ENCODE data around the gene VTI1A.

VTI1A gene

GRCh38 chr10:112634096-112634830, 187.2 kb downstream of the VTI1A start:
- Histone ChIP-seq H3K9me3 (ENCODE audit: insufficient read depth, low read depth, low read length) (no peaks in the 10 kb centered on the region), H3F3A (ENCODE audit: low read depth) (no peaks in the 10 kb centered on the region), H3K4me3 (ENCODE audit: low read length, poor library complexity, severe bottlenecking) (no peak overlapping the region), H3K79me2 (ENCODE audit: insufficient read depth, low read length) (no peaks in the 10 kb centered on the region), H2AFZ (ENCODE audit: low read length) (no peak overlapping the region), H3K36me3 (ENCODE audit: insufficient read depth, low read length) (no peaks in the 10 kb centered on the region), H3K9me2 (replicated peaks; ENCODE audit: low read depth, low read length) (no peaks in the 10 kb centered on the region), H3K4me1 (ENCODE audit: insufficient read depth, low read length, poor library complexity, severe bottlenecking) (no peaks in the 10 kb centered on the region), H3K4me2 (ENCODE audit: low read depth, low read length, poor library complexity, severe bottlenecking) (no peak overlapping the region), H4K20me1 (ENCODE audit: insufficient read depth, low read length, poor library complexity, severe bottlenecking) (no peaks in the 10 kb centered on the region), H3K27me3 (ENCODE audit: insufficient read depth, low read length, poor library complexity, severe bottlenecking) (no peaks in the 10 kb centered on the region), H3K9ac (ENCODE audit: low read depth, low read length, poor library complexity, severe bottlenecking) (no peak overlapping the region)
- TF ChIP-seq EZH2phosphoT487 (IDR thresholded peaks at IDR 0.05; ENCODE audit: borderline replicate concordance): no peak
- no peak for TF ChIP-seq CTCF (conservative IDR thresholded peaks at IDR 0.05; ENCODE audit: low read length)

- Histone ChIP-seq H3K36me3 (ENCODE audit: insufficient read depth, low read length) (no peaks in the 10 kb centered on the region), H3K9ac (ENCODE audit: low read depth, low read length, poor library complexity, severe bottlenecking) (no peak overlapping the region), H2AFZ (ENCODE audit: low read length) (no peak overlapping the region), H3K4me1 (ENCODE audit: insufficient read depth, low read length, poor library complexity, severe bottlenecking) (no peaks in the 10 kb centered on the region), H3F3A (ENCODE audit: low read depth) (no peaks in the 10 kb centered on the region), H3K9me2 (replicated peaks; ENCODE audit: low read depth, low read length) (no peaks in the 10 kb centered on the region), H3K27me3 (ENCODE audit: insufficient read depth, low read length, poor library complexity, severe bottlenecking) (no peaks in the 10 kb centered on the region), H3K4me2 (ENCODE audit: low read depth, low read length, poor library complexity, severe bottlenecking) (no peak overlapping the region), H4K20me1 (ENCODE audit: insufficient read depth, low read length, poor library complexity, severe bottlenecking) (no peaks in the 10 kb centered on the region), H3K79me2 (ENCODE audit: insufficient read depth, low read length) (no peaks in the 10 kb centered on the region), H3K4me3 (ENCODE audit: low read length, poor library complexity, severe bottlenecking) (no peak overlapping the region), H3K9me3 (ENCODE audit: insufficient read depth, low read depth, low read length) (no peaks in the 10 kb centered on the region)
- no peak for TF ChIP-seq CTCF (conservative IDR thresholded peaks at IDR 0.05; ENCODE audit: low read length)
- TF ChIP-seq EZH2phosphoT487 (IDR thresholded peaks at IDR 0.05; ENCODE audit: borderline replicate concordance): no peak
These were observed 190.9 kb downstream of the VTI1A start for GRCh38 chr10:112637901-112638300.

- Histone ChIP-seq H2AFZ (ENCODE audit: low read length) (no peak overlapping the region), H3F3A (ENCODE audit: low read depth) (no peaks in the 10 kb centered on the region), H3K4me2 (ENCODE audit: low read depth, low read length, poor library complexity, severe bottlenecking) (no peak overlapping the region), H3K27me3 (ENCODE audit: insufficient read depth, low read length, poor library complexity, severe bottlenecking) (no peaks in the 10 kb centered on the region), H3K36me3 (ENCODE audit: insufficient read depth, low read length) (no peaks in the 10 kb centered on the region), H3K9me2 (replicated peaks; ENCODE audit: low read depth, low read length) (no peaks in the 10 kb centered on the region), H3K9me3 (ENCODE audit: insufficient read depth, low read depth, low read length) (no peaks in the 10 kb centered on the region), H3K4me3 (ENCODE audit: low read length, poor library complexity, severe bottlenecking) (no peak overlapping the region), H3K4me1 (ENCODE audit: insufficient read depth, low read length, poor library complexity, severe bottlenecking) (no peaks in the 10 kb centered on the region), H3K79me2 (ENCODE audit: insufficient read depth, low read length) (no peaks in the 10 kb centered on the region), H4K20me1 (ENCODE audit: insufficient read depth, low read length, poor library complexity, severe bottlenecking) (no peaks in the 10 kb centered on the region), H3K9ac (ENCODE audit: low read depth, low read length, poor library complexity, severe bottlenecking) (no peak overlapping the region)
- TF ChIP-seq CTCF (conservative IDR thresholded peaks at IDR 0.05; ENCODE audit: low read length) (no peak), EZH2phosphoT487 (IDR thresholded peaks at IDR 0.05; ENCODE audit: borderline replicate concordance) (no peak)
These were observed 192.3 kb downstream of the VTI1A start for GRCh38 chr10:112639298-112639697.

Measured in Loucy (cell line).